Epithelial cell of proximal tubule (primary cell): ENCODE results near the gene LARP1. TPM values are rescaled to one million over a fixed set of nuclear protein-coding genes. Genes with fewer than 3 reads are reported as not detected.
"Not testable (repeated sequence)": the region's sequence is repeated elsewhere in the genome, so short reads cannot be mapped to it uniquely, and the experiment has no call there.

ENCODE experiments used
- DNase-seq: peaks from one replicate; pipeline ENCODE4 v3.0.0-alpha.2; 2011; ENCODE audit warnings: low read depth
- H3K4me3 ChIP-seq: 2 replicates; pipeline ENCODE4 v1.5.1; 2011; ENCODE audit warnings: low read depth, mild to moderate bottlenecking, low read length
- total RNA-seq: library from RNA; depleted of rRNA; stranded (reverse); fragments of >200 nt; gene quantifications from 2 replicates; pipeline ENCODE4 v1.2.3, GENCODE V29; 2015
- TF ChIP-seq, protein P1 (sequence below): conservative IDR thresholded peaks from 2 replicates; pipeline ENCODE4 v1.5.1; 2012; ENCODE audit warnings: low read depth, mild to moderate bottlenecking, low read length

LARP1 gene
- total RNA-seq, 1 donor from 2014 or later: 111 TPM

- DNase-seq: no peak
- TF ChIP-seq, protein P1, sequence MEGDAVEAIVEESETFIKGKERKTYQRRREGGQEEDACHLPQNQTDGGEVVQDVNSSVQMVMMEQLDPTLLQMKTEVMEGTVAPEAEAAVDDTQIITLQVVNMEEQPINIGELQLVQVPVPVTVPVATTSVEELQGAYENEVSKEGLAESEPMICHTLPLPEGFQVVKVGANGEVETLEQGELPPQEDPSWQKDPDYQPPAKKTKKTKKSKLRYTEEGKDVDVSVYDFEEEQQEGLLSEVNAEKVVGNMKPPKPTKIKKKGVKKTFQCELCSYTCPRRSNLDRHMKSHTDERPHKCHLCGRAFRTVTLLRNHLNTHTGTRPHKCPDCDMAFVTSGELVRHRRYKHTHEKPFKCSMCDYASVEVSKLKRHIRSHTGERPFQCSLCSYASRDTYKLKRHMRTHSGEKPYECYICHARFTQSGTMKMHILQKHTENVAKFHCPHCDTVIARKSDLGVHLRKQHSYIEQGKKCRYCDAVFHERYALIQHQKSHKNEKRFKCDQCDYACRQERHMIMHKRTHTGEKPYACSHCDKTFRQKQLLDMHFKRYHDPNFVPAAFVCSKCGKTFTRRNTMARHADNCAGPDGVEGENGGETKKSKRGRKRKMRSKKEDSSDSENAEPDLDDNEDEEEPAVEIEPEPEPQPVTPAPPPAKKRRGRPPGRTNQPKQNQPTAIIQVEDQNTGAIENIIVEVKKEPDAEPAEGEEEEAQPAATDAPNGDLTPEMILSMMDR: no peak
- H3K4me3 ChIP-seq: no peak overlapping the region
Measured at GRCh38 chr5:154737667-154738320, 17.4 kb upstream of the LARP1 start.

- DNase-seq: peak; percentile 66
- TF ChIP-seq, protein P1: no peak
- no peak overlapping the region for H3K4me3 ChIP-seq
Measured at GRCh38 chr5:154740483-154740882, 14.7 kb upstream of the LARP1 start.

GRCh38 chr5:154740957-154741356 is 14.2 kb upstream of the LARP1 start:
- no peak for DNase-seq
- no peak overlapping the region for H3K4me3 ChIP-seq
- TF ChIP-seq, protein P1: no peak

- TF ChIP-seq, protein P1: no peak
Measured at GRCh38 chr5:154741415-154741814, 13.8 kb upstream of the LARP1 start.

GRCh38 chr5:154743812-154744211 is 11.4 kb upstream of the LARP1 start:
- no peak overlapping the region for H3K4me3 ChIP-seq
- no peak for DNase-seq
- TF ChIP-seq, protein P1: no peak

More at GRCh38 chr5:154741415-154741814, 13.8 kb upstream of the LARP1 start:
- DNase-seq: no peak
- H3K4me3 ChIP-seq: no peak overlapping the region

- TF ChIP-seq, protein P1: no peak
- H3K4me3 ChIP-seq: no peak overlapping the region
- no peak for DNase-seq
Measured at GRCh38 chr5:154745349-154745748, 9.8 kb upstream of the LARP1 start.

DNA sequence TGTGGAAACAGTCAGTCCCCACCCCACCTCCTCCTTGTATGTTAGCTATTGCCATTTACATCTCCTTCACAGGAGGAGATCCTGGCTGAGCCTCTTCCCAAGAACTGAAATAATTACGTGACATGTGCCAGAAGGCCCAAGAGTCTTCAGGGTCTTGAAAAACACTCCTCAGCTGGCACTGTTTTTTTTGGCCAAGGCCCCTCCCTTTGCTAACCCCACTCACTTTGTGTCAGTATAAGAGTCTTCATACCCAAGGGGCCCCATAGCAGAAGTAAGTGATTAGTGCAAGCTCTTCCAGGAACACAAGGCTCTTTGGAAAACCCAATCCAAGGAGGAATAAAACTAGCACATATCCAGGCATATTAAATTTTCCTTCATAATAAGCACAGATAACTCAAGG is 5.7 kb upstream of the LARP1 start:
- TF ChIP-seq, protein P1: no peak
- no peak for DNase-seq
- no peak overlapping the region for H3K4me3 ChIP-seq

DNA sequence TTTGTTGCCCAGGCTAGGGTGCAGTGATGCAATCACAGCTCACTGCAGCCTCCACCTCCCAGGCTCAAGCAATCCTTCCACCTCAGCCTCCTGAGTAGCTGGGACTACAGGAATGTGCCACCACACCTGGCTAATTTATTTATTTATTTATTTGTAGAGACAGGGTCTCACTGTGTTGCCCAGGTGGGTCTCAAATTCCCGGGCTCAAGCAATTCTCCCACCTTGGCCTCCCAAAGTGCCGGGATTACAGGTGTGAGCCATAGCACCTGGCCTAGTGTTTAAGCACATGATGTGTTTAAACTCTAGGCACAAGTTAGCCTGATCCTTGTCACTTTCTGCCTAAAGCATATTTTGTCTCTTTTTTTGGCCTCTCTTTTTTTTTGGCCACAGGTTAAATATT is 4.5 kb upstream of the LARP1 start:
- DNase-seq: not testable (repeated sequence)

More for the DNA sequence above, 4.5 kb upstream of the LARP1 start:
- H3K4me3 ChIP-seq: not testable (repeated sequence)
